ENCODE measurements around the gene DIP2C. TPM values are rescaled to one million over a fixed set of nuclear protein-coding genes. Genes with fewer than 3 reads are reported as not detected.

DIP2C gene
- total RNA-seq, 1 donor from 2014 or later: 30.8 TPM

- peaks cover 88% of the 10 kb centered on the region for H3K4me1 ChIP-seq
- H3K4me3 ChIP-seq: no peak overlapping the region
- TF ChIP-seq CTCF (IDR thresholded peaks at IDR 0.05; ENCODE audit: borderline replicate concordance): no peak
- DNase-seq: no peak
- H3K9me3 ChIP-seq (replicated peaks): no peaks in the 10 kb centered on the region
- no peaks in the 10 kb centered on the region for H3K36me3 ChIP-seq
- no peaks in the 10 kb centered on the region for H3K27me3 ChIP-seq (ENCODE audit: low read depth)
- intact Hi-C loops (cut with micrococcal nuclease): loop anchor here (10.0 kb wide), 1 partner anchor 55 kb away; no protein-coding TSS in a partner anchor
- H3K27ac ChIP-seq (replicated peaks): peak overlapping the region; percentile 58
Measured at GRCh38 chr10:619710-620109, 69.8 kb downstream of the DIP2C start.

- intact Hi-C loops (cut with micrococcal nuclease): loop anchor here (10.0 kb wide), 1 partner anchor 56 kb away; no protein-coding TSS in a partner anchor
- Histone ChIP-seq H3K27me3 (ENCODE audit: low read depth) (no peaks in the 10 kb centered on the region), H3K9me3 (replicated peaks) (no peaks in the 10 kb centered on the region), H3K36me3 (no peaks in the 10 kb centered on the region), H3K4me1 (peaks cover 89% of the 10 kb centered on the region), H3K27ac (replicated peaks) (peak overlapping the region; percentile 60), H3K4me3 (no peak overlapping the region)
- DNase-seq: peak; percentile 36
- no peak for TF ChIP-seq CTCF (IDR thresholded peaks at IDR 0.05; ENCODE audit: borderline replicate concordance)
Measured at GRCh38 chr10:618229-618989, 71.1 kb downstream of the DIP2C start.

- Histone ChIP-seq H3K27me3 (ENCODE audit: low read depth) (no peaks in the 10 kb centered on the region), H3K36me3 (no peaks in the 10 kb centered on the region), H3K27ac (replicated peaks) (no peak overlapping the region), H3K9me3 (replicated peaks) (no peaks in the 10 kb centered on the region), H3K4me1 (peaks cover 89% of the 10 kb centered on the region), H3K4me3 (no peak overlapping the region)
- DNase-seq: no peak
- intact Hi-C loops (cut with micrococcal nuclease): loop anchor here (10.0 kb wide), 1 partner anchor 57 kb away; no protein-coding TSS in a partner anchor
- no peak for TF ChIP-seq CTCF (IDR thresholded peaks at IDR 0.05; ENCODE audit: borderline replicate concordance)
Measured at GRCh38 chr10:617471-617870, 72.0 kb downstream of the DIP2C start.

GRCh38 chr10:615583-616152 is 73.8 kb downstream of the DIP2C start:
- Histone ChIP-seq H3K4me3 (no peak overlapping the region), H3K9me3 (replicated peaks) (no peaks in the 10 kb centered on the region), H3K27me3 (ENCODE audit: low read depth) (no peaks in the 10 kb centered on the region), H3K4me1 (peaks cover 84% of the 10 kb centered on the region), H3K36me3 (no peaks in the 10 kb centered on the region), H3K27ac (replicated peaks) (no peak overlapping the region)
- DNase-seq: no peak
- intact Hi-C loops (cut with micrococcal nuclease): loop anchor here (10.0 kb wide), 1 partner anchor 59 kb away; no protein-coding TSS in a partner anchor
- no peak for TF ChIP-seq CTCF (IDR thresholded peaks at IDR 0.05; ENCODE audit: borderline replicate concordance)

DNA sequence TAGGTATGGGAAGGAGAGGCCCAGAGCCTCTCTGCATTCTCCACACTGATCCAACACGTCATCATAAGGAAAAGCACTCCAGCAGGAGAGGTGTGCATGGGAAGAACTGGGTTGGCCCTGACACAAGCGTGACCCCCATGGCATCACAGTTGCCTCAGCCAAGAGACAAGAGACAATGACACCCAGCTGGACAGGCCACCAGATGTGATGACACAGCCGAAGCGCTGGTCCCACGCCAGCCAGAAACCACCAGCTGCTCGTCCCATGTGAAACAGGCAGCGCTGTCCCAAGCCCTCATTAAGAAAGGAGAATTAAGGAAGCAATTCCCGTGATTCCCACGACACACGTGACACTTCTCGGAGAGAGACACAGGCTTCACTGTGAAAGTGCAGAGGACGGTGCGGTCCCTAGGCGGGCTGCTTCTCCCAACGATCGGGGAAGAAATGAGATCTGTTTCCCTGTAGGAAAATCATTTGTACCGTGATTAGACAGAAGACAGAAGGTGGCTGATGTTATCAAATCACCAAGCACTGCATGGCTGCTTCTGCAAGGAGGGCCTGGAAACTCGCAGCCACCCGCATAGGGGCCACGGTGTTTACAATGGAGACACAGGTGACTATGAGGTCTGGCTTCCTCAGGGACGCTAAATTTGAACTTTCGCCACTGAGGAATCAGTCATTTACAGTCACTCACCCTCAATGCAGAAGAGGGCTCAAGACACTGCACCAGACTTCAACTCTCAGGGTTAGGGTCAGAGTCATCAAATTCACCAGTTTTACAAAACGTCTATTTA is 74.5 kb downstream of the DIP2C start:
- TF ChIP-seq CTCF (IDR thresholded peaks at IDR 0.05; ENCODE audit: borderline replicate concordance): no peak
- H3K27me3 ChIP-seq (ENCODE audit: low read depth): no peaks in the 10 kb centered on the region
- intact Hi-C loops (cut with micrococcal nuclease): loop anchor here (10.0 kb wide), 1 partner anchor 60 kb away; no protein-coding TSS in a partner anchor
- no peak overlapping the region for H3K4me3 ChIP-seq
- peak overlapping the region; percentile 72 for H3K27ac ChIP-seq (replicated peaks)
- H3K9me3 ChIP-seq (replicated peaks): no peaks in the 10 kb centered on the region
- no peaks in the 10 kb centered on the region for H3K36me3 ChIP-seq
- peaks cover 83% of the 10 kb centered on the region for H3K4me1 ChIP-seq
- no peak for DNase-seq
